Sigmoid colon (tissue), 4 donors: ENCODE measurements around the gene MAP2.

ENCODE experiments used
- CTCF ChIP-seq, 4 experiments: fragments of 450-650 bp in 3 of 4; fragments of 200-600 bp in 1 of 4; IDR thresholded peaks; one replicate each; pipeline ENCODE4 v1.5.1; 2016 to 2019; ENCODE audit warnings: antibody characterized with exemption in 4 of 4, mild to moderate bottlenecking in 3 of 4, moderate library complexity in 2 of 4
- EP300 ChIP-seq, 4 donors: sonication (generic); formaldehyde crosslinking; IDR thresholded peaks; one replicate each; pipeline ENCODE4 v1.6.1; 2017; ENCODE audit warnings: antibody characterized with exemption in 4 of 4
- POLR2A ChIP-seq, 2 donors: fragments of 450-650 bp; IDR thresholded peaks; one replicate each; pipeline ENCODE4 v1.6.1; 2016; ENCODE audit warnings: antibody characterized with exemption in 2 of 2, mild to moderate bottlenecking in 2 of 2, moderate library complexity in 2 of 2

DNA sequence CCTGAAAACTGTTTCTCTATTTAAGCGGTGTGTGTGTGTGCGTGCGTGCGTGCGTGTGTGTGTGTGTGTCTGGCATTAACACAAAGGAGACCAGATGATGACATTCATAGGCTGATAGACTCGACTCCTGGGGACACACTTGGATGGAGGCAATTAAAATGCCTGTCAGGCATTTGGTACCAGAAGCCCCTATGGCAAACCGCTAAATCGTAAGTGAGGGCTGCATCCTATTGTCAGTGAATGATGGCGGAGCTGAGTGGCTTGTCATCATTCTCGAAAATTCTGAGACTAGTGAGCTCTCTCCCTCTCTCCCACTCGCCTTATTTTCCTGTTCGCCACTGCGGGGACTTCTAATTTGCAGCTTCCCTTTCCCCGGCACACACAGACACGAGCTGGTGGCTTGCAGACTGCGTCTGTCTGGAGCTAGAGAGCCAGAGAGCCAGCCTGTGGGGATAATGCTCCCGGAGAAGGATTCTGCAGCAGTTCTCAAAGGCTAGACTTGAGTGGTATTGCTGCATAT lies 155.4 kb downstream of the MAP2 start:
- TF ChIP-seq CTCF (IDR thresholded peaks at IDR 0.05) (no peak), POLR2A (IDR thresholded peaks at IDR 0.05) (no peak), EP300 (IDR thresholded peaks at IDR 0.05) (no peak)
